ENCODE data around the gene AMPH. TPM values are rescaled to one million over a fixed set of nuclear protein-coding genes. Genes with fewer than 3 reads are reported as not detected.

The AMPH gene
- total RNA-seq, 1 donor from 2014 or later: 22.1 TPM

DNA sequence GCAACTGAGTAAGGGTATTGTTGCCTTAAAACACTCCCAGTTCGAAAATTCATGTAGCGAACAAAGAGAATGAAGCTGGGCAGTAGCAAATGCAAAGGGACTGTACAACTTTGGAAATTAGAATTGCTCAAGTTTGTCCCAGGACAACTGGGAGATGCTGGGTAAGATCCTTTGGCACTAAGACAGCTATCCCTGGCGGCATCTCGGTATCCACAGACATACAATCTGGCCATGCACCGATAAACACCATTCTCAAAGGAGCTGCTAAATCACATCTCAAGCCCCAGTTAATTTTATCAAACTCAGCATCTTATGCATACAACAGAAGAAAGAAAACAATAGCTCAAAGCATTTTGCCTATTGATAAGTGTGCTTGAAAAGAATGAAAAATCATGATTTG lies 177.3 kb downstream of the AMPH start:
- Histone ChIP-seq H3K4me3 (no peak overlapping the region), H3K36me3 (no peaks in the 10 kb centered on the region), H3K27me3 (no peaks in the 10 kb centered on the region), H3K27ac (no peak overlapping the region), H3K4me1 (no peaks in the 10 kb centered on the region), H3K9me3 (no peaks in the 10 kb centered on the region)
- no peak for DNase-seq (ENCODE audit: low spot score in 2 of 2)
- TF ChIP-seq, protein P1, sequence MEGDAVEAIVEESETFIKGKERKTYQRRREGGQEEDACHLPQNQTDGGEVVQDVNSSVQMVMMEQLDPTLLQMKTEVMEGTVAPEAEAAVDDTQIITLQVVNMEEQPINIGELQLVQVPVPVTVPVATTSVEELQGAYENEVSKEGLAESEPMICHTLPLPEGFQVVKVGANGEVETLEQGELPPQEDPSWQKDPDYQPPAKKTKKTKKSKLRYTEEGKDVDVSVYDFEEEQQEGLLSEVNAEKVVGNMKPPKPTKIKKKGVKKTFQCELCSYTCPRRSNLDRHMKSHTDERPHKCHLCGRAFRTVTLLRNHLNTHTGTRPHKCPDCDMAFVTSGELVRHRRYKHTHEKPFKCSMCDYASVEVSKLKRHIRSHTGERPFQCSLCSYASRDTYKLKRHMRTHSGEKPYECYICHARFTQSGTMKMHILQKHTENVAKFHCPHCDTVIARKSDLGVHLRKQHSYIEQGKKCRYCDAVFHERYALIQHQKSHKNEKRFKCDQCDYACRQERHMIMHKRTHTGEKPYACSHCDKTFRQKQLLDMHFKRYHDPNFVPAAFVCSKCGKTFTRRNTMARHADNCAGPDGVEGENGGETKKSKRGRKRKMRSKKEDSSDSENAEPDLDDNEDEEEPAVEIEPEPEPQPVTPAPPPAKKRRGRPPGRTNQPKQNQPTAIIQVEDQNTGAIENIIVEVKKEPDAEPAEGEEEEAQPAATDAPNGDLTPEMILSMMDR (IDR thresholded peaks at IDR 0.05): no peak
- intact Hi-C loops (cut with DNase I): no loop called here

DNA sequence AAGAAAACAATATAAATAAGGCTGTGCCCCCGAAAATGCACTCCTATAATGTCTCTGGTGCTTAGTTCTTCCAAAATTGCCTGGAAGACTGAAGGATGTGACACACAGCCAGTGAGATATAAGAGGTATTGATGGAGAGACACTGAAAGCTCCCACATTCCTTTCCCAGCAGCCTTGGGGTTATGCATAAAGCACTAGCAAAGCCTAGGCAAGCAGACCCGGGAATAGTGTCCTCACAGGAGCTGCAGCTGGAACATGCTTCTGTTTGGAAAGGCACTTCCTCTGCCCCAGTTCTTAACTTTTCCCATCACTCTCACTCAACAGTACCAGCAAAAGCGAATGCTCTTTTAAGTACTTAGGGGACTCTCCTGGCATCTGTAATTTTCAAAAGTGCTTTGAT lies 178.0 kb downstream of the AMPH start:
- Histone ChIP-seq H3K4me1 (no peaks in the 10 kb centered on the region), H3K9me3 (no peaks in the 10 kb centered on the region), H3K27ac (no peak overlapping the region), H3K27me3 (no peaks in the 10 kb centered on the region), H3K4me3 (no peak overlapping the region), H3K36me3 (no peaks in the 10 kb centered on the region)
- DNase-seq (ENCODE audit: low spot score in 2 of 2): no peak
- intact Hi-C loops (cut with DNase I): no loop called here
- TF ChIP-seq, protein P1 (IDR thresholded peaks at IDR 0.05): no peak

DNA sequence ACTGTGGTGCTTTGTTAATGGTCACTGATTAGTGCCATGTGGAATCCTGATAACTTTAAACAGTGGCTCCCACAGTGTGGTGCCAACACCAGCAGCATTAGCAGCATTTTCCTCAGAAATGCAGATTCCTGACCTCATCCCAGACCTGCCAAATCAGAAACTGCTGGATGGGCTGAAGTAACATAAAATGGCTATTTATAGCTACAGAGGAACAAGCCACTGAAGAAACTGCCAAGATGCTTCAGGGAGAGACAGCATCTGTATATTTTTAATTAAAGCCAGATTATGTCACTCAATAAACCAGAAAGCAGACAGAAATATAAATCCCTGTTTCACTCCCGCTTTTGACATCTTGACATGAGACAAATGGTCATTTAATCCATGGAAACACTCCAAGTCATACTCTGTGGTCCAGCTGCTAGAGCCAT lies 178.5 kb downstream of the AMPH start:
- Histone ChIP-seq H3K27ac (no peak overlapping the region), H3K27me3 (no peaks in the 10 kb centered on the region), H3K4me3 (no peak overlapping the region), H3K4me1 (no peaks in the 10 kb centered on the region), H3K9me3 (no peaks in the 10 kb centered on the region), H3K36me3 (no peaks in the 10 kb centered on the region)
- intact Hi-C loops (cut with DNase I): no loop called here
- DNase-seq (ENCODE audit: low spot score in 2 of 2): no peak
- TF ChIP-seq, protein P1 (IDR thresholded peaks at IDR 0.05): no peak

DNA sequence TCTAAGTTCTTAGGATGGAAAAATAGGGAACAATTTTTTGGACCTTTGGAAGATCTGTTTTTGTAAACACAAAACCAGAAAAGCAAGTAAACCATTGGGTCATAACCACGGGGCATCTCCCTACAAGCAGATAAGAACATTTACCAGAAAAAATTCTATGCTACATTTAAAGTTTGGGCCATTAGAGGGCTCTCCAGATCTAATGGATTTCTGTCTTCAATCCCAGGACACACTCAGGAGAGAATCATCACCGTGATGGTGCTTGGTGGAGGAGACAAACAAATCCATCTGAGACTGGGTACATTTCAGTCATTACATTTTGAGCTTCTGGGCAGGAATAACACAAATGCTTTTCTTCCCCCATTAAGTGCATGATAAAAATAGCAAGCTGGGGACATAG lies 179.3 kb downstream of the AMPH start:
- Histone ChIP-seq H3K9me3 (no peaks in the 10 kb centered on the region), H3K4me3 (no peak overlapping the region), H3K27me3 (no peaks in the 10 kb centered on the region), H3K36me3 (no peaks in the 10 kb centered on the region), H3K4me1 (no peaks in the 10 kb centered on the region), H3K27ac (no peak overlapping the region)
- no peak for DNase-seq (ENCODE audit: low spot score in 2 of 2)
- TF ChIP-seq, protein P1 (IDR thresholded peaks at IDR 0.05): no peak
- intact Hi-C loops (cut with DNase I): no loop called here

DNA sequence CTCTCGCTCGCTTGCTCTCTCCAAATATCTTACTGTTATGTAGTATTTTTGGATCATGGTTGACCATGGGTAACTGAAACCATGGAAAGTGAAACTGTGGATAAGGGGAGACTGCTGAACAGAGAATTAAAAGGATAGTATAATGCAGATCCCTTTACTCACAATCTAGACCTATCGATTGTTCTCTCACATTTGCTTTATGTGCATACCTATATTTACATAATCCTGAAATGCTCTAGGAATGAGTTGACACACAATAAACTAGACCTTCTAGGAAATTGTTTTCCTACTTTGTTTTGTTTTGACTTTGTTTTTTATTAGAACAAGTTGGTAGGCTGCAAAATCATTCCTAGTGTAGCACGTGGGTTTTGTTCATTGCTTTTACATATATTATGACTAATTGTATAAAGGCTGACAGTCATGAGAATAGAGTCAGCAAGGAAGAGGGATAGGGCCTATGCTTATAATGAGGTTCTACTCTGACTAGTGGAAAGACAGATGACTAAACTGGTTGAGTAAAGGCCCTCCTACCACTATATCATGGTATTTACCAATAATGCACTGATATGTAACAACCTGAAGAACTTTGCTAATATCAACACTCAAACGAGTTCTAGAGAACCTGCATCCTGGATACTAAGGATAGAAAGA lies 182.5 kb downstream of the AMPH start:
- Histone ChIP-seq H3K27me3 (no peaks in the 10 kb centered on the region), H3K4me1 (no peaks in the 10 kb centered on the region), H3K27ac (no peak overlapping the region), H3K36me3 (no peaks in the 10 kb centered on the region), H3K9me3 (no peaks in the 10 kb centered on the region), H3K4me3 (no peak overlapping the region)
- DNase-seq (ENCODE audit: low spot score in 2 of 2): no peak
- intact Hi-C loops (cut with DNase I): no loop called here
- TF ChIP-seq, protein P1 (IDR thresholded peaks at IDR 0.05): no peak

DNA sequence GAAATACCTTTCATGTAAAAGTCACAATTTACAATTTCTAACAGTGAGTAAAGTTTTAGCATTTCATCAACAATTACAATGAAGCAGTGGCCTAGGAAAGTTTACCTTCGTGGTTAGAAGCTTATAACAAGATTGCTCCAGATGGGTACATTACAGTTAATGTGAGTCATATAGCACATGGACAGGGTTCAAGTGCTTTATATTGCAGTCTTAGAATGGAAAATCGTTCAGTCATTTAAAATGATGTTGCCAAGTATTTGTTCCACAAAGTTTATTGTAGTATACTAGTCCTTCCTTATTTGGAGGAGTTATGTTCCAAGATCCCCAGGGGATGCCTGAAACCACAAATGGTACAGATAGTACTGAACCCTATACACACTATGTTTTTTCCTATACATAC lies 183.1 kb downstream of the AMPH start:
- intact Hi-C loops (cut with DNase I): no loop called here
- Histone ChIP-seq H3K27me3 (no peaks in the 10 kb centered on the region), H3K36me3 (no peaks in the 10 kb centered on the region), H3K4me3 (no peak overlapping the region), H3K4me1 (no peaks in the 10 kb centered on the region), H3K9me3 (no peaks in the 10 kb centered on the region), H3K27ac (no peak overlapping the region)
- TF ChIP-seq, protein P1 (IDR thresholded peaks at IDR 0.05): no peak
- DNase-seq (ENCODE audit: low spot score in 2 of 2): no peak

Measured in ascending aorta (tissue), 2 donors.